Activated gamma-delta T cell treated with anti-CD3 and anti-CD28 coated beads, Interleukin-2, amount 50 U/mL, for 16 hours (primary cell): ENCODE measurements around the gene GRID1.
"Not testable (repeated sequence)": the region's sequence is repeated elsewhere in the genome, so short reads cannot be mapped to it uniquely, and the experiment has no call there.

Source experiments
- DNase-seq: peaks from one replicate; pipeline ENCODE4 v3.0.0-alpha.2; 2020; ENCODE audit warnings: low read depth

GRID1 gene

GRCh38 chr10:86391986-86392722, 25.6 kb upstream of the GRID1 start:
- DNase-seq: no peak

GRCh38 chr10:86391236-86391840, 24.7 kb upstream of the GRID1 start:
- no peak for DNase-seq

DNA sequence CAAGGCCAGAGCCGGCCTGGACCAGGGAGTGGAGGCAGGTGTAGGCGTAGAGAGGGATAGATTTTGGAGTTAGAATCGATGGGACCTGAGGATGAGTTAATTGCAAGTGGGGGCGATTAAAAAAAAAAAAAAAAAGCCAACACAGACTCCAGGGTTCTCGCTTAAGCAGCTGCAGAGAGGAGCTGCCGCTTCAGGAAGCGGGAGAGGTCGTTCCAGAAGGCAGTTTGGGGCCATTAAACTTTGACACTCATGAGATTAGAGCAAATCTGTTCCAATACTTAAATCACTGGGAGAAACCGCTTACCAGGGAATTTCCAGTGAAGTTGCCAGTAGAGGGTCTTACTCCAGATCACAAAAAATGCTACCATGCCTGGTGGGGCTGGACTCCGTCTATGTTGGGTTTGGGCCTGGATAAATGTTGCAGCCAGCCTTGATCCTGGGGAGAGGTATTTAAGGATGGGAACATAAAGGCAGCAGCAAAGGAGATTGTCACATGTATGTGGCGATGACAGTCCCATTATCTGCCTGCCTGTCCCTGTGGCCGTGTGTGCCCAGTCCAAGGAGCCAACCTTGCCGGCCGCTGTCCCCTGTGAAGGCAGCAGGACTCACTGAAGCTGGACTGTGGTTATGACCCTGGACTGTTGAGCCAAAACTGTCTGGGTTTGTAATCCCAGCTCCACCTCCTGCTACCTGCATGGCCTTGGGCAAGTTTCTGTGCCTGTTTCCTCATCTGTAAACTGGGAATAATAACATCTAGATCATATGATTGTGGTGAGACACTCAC, 23.9 kb upstream of the GRID1 start:
- DNase-seq: no peak

- DNase-seq: no peak
These were observed 23.0 kb upstream of the GRID1 start for GRCh38 chr10:86389441-86390193.

DNA sequence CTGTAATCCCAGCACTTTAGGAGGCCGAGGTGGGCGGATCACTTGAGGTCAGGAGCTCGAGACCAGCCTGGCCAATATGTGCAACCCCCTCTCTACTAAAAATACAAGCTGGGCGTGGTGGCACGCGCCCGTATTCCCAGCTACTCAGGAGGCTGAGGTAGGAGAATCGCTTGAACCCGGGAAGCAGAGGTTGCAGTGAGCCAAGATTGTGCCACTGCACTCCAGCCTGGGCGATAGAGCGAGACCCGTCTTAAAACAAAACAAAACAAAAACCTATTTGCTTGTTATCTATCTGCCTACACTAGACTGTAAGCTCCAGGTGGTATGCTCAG, 22.5 kb upstream of the GRID1 start:
- not testable (repeated sequence) for DNase-seq

DNA sequence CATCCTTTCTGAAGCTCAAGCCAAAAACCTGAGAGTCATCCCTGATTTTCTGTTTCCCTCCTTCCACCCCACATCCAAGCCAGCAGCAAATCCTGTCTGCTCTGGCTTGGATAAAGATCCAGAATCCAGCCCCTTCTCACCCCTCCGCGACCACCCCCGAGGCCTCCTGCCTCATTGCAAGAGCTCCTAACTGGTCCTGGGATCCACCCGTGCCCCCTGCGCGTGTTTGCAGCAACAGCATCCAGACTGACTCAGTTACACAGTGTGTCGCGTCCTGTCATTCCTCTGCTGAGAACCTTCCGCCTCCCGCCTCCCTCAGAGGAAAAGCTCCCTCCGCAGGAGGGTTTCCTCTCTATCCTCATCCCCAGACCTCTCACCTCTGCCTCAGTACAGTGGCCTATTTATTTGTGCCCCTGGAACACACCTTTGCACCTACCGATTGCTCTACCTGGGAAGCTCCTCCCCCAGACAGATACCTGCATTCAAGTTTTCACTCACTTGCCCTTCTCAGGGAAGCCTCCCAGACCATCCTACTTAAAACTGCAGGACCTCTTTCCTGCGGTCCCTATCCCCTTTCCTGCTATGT, 21.6 kb upstream of the GRID1 start:
- no peak for DNase-seq

GRCh38 chr10:86387178-86387794, 20.7 kb upstream of the GRID1 start:
- no peak for DNase-seq

DNA sequence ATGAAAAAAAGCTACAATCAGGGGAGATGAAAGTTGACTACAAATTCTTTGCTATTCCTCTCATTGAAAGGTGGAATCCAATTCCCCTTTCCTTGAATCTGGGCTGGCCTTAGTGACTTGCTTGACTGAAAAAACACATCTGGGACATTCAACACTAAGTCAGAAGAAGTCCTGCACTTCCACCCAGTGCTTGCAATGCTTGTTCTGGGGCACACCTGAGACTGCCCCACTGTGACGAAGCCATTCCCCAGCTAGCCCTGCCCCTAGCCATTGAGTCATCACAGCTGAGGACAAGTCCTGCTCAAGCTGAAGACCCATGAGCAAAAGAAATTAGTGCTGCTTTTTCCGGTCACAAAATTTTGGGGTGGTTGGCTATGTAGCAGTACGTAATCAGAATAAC, 19.2 kb upstream of the GRID1 start:
- DNase-seq: no peak

- DNase-seq: no peak
These were observed 11.2 kb upstream of the GRID1 start for GRCh38 chr10:86377797-86378146.

DNA sequence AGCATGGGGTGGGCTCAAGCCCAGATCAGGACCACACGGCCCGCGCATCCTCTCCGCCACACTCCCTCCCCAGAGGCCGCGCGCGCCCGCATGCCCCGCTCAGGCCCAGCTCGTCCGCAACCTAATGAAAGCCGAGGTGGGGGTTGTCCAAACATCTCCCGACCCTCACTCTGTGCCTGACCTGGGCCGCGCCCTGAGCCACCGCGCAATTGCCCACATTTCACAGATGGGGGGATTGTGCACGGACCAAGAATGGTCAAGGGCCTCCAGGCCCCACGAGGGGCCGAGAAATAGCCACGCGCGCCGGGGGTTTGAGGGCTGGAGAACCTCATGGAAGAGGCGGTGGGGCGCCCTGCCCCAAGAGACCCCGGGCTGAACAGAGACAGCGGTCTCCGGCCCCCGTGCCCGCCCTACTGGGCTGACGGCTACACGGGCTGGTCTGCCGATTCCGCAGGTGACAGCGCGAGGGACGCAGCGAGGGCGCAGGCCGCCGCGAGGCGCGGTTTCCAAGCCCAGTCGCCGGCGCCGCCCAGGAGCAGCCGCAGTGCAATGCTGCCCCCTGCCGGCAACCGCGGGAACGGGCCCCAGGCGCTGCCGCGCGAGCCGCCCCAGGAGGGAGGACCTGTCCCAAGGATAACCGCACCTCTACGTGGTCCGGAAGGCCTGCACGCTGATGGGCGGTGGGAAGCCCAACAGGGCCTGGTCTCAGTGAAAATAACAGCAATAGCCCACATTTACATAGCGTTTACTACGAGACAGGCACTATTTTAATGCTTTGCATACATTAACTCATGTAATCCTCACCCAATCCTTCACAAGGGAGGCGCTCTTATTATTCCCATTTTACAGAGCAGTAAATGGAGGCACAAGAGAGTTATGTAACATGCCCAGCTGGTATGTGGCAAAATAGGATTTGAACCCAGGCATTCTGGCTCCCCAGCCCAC, 10.5 kb upstream of the GRID1 start:
- peak; percentile 67 for DNase-seq

GRCh38 chr10:86376403-86376802, 9.8 kb upstream of the GRID1 start:
- DNase-seq: no peak

DNA sequence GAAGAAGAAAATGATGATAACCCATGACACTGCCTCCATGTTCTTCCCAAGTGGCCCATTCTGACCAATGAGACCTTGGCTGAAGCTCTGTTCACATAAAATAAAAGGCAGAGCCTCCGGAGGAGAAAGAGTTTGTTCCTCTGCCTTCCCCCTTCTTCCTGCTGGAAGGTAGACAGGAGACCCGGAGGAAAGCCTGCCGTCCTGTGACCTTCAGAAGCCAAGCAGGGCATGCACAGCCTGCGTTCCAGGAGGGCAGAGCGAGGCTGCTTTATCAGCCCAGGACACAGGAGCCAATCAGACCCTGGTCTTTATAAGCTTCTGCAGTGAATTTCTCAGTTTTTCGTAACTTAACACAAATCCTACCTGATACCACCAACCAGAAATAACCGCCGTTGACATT, 8.6 kb upstream of the GRID1 start:
- no peak for DNase-seq

GRCh38 chr10:86374664-86375063, 8.1 kb upstream of the GRID1 start:
- no peak for DNase-seq

- no peak for DNase-seq
These were observed 7.2 kb upstream of the GRID1 start for GRCh38 chr10:86373828-86374227.

DNA sequence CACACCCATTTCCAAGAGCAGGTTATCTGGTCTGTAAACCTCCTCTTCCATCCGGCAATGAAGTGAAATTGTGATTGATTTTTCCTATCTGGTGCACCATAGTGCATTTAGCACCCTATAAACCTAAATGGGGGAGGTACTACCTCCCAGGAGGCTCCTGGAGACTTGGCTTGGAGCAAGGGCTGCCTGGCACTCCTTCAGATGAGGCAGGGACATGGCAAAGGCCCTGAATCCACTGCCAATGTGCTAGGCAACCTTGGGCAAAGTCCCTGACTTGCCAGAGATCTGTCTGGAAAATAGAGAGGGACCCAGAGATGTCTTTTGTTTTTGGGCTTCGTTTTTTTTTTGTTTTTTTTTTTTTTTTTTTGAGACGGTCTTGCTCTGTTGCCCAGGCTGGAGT, 6.7 kb upstream of the GRID1 start:
- DNase-seq: no peak

- no peak for DNase-seq
These were observed 6.2 kb upstream of the GRID1 start for GRCh38 chr10:86372784-86373239.

GRCh38 chr10:86372119-86372783, 5.7 kb upstream of the GRID1 start:
- no peak for DNase-seq

DNA sequence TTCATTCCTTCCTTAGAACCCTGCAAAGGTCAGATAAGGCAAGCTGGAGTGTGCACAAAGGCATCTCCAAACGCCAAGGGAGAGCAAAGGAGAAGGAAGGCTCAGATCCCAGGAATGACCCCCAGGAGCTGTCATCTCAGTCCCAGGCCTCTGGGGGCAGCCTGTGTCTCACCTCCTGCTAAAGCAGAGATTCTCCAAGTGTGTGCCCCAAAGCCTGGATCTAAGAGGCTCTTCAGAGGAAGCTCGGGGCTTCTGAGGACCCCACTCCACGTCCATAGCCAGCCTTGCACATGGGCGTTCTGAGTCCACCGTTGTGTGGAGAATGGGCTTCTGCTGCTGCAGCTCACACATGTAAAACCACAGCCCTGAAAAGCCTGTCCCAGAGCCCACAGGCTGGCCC, 5.1 kb upstream of the GRID1 start:
- DNase-seq: no peak

DNA sequence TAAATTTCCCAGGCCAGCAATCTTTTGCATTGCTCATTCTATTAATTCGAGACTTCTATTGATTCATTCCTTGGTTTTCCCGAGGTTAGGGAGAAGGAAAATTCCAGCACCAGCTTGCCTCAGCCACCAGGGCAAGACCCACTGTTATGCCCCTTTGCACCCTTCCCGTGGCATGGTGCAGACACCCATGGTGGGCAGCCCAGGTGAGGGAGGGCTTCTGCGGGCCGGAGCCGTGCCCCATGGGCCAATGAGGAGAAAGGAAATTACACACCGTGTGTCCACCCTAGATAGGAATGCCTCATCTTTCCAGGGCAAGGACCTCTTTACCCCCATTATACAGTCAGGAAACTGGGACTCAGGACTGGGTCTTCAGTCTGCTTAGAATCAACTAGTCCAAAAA, 4.5 kb upstream of the GRID1 start:
- no peak for DNase-seq

DNA sequence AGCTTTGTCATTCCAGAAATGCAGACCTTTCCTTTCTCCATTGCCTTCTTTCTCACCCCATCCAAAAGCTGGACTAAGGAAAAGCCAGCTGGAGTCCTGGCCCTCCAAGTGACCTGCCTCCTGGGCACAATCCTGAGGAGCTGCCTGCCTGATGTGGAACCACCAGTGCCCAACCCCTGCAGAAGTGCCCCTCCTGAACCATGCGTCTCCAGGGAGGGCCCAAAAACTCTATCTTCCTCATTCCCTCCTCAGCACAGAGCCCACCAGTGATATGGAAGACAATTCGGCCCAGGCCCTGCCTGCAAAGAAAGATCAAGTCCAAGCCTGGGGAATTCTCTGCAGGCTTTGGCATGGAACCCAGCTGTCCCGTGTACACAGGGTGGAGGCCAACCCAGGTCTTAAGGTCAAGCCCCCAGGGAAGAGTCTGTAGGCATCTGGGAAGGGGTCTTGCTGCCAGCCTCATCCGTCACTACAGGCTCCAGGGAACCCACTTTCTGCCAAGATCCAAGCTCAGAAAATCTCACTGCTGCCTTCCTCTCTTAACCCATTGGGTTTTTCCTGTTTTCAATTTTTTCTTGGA, 3.5 kb upstream of the GRID1 start:
- DNase-seq: no peak
